GM19328 (cell line): ENCODE data around the gene ACOXL.
A peak's percentile ranks its signal among the peaks of the same experiment; 100 is the strongest.

Experiments used
- ATAC-seq: cut with Tn5 transposase; IDR thresholded peaks from one replicate; pipeline ENCODE4 v1.9.1; 2021; ENCODE audit warnings: mild to moderate bottlenecking, moderate library complexity; ENCODE audit not compliant: unreplicated experiment

ACOXL gene

GRCh38 chr2:110872521-110872920, 140.1 kb downstream of the ACOXL start:
- ATAC-seq = no peak

GRCh38 chr2:110873056-110873502, 140.7 kb downstream of the ACOXL start:
- no peak for ATAC-seq

- no peak for ATAC-seq
Observed at GRCh38 chr2:110873597-110874452, 141.5 kb downstream of the ACOXL start.

- peak; percentile 50 for ATAC-seq
Observed at GRCh38 chr2:110874453-110875383, 142.3 kb downstream of the ACOXL start.

- no peak for ATAC-seq
Observed at GRCh38 chr2:110875384-110875725, 143.0 kb downstream of the ACOXL start.

- ATAC-seq = no peak
Observed at GRCh38 chr2:110876167-110876999, 144.0 kb downstream of the ACOXL start.

- ATAC-seq = no peak
Observed at GRCh38 chr2:110877031-110877827, 144.9 kb downstream of the ACOXL start.

- no peak for ATAC-seq
Observed at GRCh38 chr2:110878150-110878549, 145.8 kb downstream of the ACOXL start.

GRCh38 chr2:110881908-110882307, 149.5 kb downstream of the ACOXL start:
- ATAC-seq = no peak

- no peak for ATAC-seq
Observed at GRCh38 chr2:110883406-110883805, 151.0 kb downstream of the ACOXL start.

GRCh38 chr2:110885256-110885655, 152.9 kb downstream of the ACOXL start:
- no peak for ATAC-seq

- ATAC-seq = no peak
Observed at GRCh38 chr2:110886826-110887573, 154.6 kb downstream of the ACOXL start.

GRCh38 chr2:110888411-110888810, 156.0 kb downstream of the ACOXL start:
- ATAC-seq = no peak

- ATAC-seq = no peak
Observed at GRCh38 chr2:110891626-110892025, 159.3 kb downstream of the ACOXL start.

- no peak for ATAC-seq
Observed at GRCh38 chr2:110896226-110896625, 163.9 kb downstream of the ACOXL start.

GRCh38 chr2:110897966-110898365, 165.6 kb downstream of the ACOXL start:
- no peak for ATAC-seq

- ATAC-seq = no peak
Observed at GRCh38 chr2:110900191-110900590, 167.8 kb downstream of the ACOXL start.

GRCh38 chr2:110903548-110903947, 171.2 kb downstream of the ACOXL start:
- no peak for ATAC-seq

GRCh38 chr2:110904116-110904778, 171.9 kb downstream of the ACOXL start:
- ATAC-seq = no peak
